DMS153 treated with DMSO at 0.1 percent for 48 hours (cell line): Measurements from ENCODE around the gene KCNQ5.

Experiments
- DNase-seq: peaks from one replicate; lab custom pipeline; 2025; ENCODE audit not compliant: unreplicated experiment; lab: John Stamatoyannopoulos, UW

Gene KCNQ5

DNA sequence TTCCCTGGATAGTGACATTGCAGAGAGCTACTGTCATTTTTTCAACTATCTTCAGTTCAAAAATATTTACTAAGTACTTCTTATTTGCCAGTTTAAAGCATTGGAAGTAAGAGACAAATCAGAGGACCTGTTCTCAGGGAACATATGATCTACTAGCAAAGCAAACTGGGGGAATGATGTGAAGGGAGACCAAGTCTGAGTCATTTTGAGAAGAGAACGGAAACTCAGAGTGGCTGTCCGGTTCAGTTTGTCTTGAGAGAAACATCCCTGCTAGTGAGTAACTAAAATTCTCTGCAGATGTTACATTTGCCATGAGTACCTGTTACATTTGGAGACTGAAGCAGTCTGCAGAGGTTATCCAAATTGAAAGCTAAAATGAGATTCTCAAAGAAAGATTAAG, 118.3 kb downstream of the KCNQ5 start:
- DNase-seq: no peak

GRCh38 chr6:72741083-72741482, 119.2 kb downstream of the KCNQ5 start:
- no peak for DNase-seq

GRCh38 chr6:72742001-72742673, 120.3 kb downstream of the KCNQ5 start:
- no peak for DNase-seq

- no peak for DNase-seq
Observed at GRCh38 chr6:72746276-72746675, 124.4 kb downstream of the KCNQ5 start.

DNA sequence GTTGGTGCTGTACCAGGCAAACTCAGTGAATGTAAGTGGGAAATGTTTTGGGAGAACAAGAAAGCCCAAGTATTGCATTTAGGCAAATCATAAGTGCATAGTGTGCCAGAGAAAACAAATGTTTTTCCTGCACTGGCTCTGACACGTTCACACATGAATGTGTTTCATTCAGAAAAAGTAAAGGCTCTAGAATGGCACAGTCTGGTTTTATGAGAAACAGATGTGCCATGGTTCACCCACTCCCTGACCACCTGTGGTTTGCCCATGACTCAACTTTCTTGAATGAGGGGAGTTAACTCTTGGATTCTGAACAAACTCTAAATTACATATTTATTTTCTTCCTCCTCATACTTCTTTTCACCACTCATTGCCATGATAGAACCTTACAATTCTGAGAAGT, 126.9 kb downstream of the KCNQ5 start:
- DNase-seq: no peak

DNA sequence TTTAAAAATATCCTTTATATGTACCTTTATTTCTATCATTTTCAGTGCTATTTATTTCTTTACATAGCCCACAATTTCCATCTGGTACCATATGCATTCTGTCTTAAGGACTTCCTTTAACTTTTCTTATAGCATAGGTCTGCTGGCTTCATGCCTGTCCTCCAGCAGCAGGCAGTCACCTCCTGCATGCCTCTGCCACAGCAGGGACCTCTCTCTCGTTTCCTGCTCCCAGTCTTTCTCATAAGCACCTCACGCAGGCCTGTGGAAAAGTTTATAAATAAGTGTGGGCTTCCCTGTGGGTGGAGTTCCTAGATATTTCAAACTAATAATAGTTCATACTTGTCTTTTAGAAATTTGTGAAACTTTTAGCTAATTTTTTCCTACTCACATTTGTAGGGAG, 133.9 kb downstream of the KCNQ5 start:
- DNase-seq: no peak

- DNase-seq: no peak
Observed at GRCh38 chr6:72757048-72757447, 135.2 kb downstream of the KCNQ5 start.

DNA sequence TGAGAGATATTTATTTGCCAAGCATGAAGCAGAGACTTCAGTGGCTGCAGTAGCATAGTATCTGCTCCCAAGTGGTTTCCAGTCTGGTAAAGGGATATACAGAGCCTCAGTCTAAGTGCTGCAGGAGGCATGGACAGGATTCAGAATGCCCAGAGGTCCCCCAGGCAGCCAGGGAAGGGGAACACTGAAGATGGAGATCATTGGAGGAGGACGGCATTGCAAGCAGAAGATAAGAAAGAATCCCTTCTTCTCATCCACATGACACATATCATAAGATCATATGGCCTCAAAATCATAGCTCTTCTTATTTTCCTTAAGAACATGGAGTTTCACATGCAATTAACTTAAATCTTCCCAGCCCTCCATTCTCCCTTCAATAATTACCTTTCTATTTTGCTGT, 136.1 kb downstream of the KCNQ5 start:
- no peak for DNase-seq

- no peak for DNase-seq
Observed at GRCh38 chr6:72758901-72759300, 137.0 kb downstream of the KCNQ5 start.

DNA sequence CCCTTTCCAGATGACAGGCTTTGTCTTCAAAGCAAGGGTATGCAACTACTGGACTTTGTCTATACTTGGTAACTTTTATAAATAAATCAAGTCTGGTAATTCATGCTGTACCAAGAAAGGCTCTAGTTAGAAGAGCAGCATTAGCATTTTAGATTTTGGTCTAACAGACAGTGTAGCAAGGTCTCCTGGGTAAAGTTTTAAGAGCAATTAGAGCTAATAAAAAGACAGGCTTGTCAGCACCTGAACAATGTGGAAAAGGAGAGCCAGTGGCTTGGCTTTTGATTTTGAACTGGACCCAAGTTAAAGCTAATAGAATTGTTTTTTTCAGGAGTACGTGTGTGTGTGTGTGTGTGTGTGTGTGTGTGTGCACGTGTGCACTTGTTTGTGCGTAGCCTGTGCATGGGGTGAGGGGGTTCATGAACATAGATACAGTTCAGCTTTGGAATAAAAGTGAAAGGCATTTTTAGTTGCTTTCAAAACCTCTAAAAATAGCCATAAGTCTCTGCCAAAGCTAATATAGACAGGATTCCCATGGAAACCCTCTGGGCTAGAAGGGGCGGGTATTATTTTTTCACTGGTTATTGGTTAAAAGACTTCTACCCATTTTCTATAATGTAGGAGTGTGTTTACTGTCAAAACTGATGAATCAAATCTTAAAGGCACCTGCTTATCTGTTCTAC, 138.4 kb downstream of the KCNQ5 start:
- DNase-seq: no peak

GRCh38 chr6:72761761-72762160, 139.9 kb downstream of the KCNQ5 start:
- DNase-seq: no peak

- no peak for DNase-seq
Observed at GRCh38 chr6:72769459-72770125, 147.7 kb downstream of the KCNQ5 start.

DNA sequence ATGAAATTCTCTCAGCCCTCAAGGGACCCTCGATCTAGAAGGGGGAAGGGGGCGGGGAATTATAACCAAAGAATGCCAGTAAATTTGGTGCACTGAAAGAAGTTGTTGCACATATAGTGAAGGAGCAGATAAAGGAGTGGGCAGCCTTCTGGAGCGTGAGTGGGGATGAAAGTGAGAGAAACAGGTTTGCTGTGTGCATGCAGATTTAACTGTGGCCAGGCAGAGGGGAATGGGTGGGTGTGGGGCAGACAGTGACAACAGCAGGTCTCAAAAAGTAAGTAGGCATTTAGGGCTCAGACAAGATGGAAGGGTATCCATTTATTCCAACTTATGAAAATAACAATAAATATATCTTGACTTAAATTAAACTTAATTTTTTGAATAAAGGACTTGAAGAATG, 149.1 kb downstream of the KCNQ5 start:
- DNase-seq: no peak

DNA sequence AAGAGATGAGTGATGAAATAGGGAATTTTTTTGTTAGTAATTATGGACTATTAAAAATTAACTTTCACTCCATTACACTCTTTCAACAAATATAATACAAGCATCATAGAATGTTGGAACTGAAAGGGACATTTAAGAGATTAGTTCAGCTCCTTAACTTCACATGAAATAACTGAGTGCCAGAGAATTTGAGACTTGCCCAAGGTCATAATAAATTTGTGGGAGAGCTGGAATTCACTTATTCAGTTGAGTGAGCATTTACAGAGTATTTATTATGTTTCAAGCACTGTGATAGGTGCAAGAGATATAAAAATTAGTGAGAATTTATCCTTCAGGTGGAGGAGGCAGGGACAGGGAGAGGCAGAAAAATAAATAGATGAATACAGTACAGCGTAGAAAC, 154.6 kb downstream of the KCNQ5 start:
- no peak for DNase-seq

GRCh38 chr6:72781624-72782023, 159.8 kb downstream of the KCNQ5 start:
- no peak for DNase-seq

DNA sequence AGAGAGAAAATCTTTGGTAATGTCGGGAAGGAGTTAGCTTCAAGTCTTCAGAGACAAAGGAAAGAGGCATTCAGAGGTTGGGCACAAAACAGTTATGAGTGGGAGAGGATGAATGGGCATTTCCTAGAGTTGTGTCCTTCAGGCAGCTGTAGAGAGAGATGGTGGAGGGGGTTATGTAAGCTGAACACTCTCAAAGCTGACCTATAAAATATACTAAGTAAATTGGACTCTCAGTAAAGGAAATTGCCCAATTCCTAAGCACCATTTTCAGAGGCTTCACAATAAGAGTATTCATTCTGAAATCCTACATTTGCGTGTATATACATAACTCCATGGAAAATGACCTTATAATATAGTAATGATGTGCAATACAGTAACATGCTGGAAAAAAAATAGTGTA, 161.2 kb downstream of the KCNQ5 start:
- no peak for DNase-seq

- DNase-seq: no peak
Observed at GRCh38 chr6:72783666-72784065, 161.8 kb downstream of the KCNQ5 start.

GRCh38 chr6:72784071-72784470, 162.2 kb downstream of the KCNQ5 start:
- DNase-seq: no peak

GRCh38 chr6:72784581-72784980, 162.7 kb downstream of the KCNQ5 start:
- no peak for DNase-seq

DNA sequence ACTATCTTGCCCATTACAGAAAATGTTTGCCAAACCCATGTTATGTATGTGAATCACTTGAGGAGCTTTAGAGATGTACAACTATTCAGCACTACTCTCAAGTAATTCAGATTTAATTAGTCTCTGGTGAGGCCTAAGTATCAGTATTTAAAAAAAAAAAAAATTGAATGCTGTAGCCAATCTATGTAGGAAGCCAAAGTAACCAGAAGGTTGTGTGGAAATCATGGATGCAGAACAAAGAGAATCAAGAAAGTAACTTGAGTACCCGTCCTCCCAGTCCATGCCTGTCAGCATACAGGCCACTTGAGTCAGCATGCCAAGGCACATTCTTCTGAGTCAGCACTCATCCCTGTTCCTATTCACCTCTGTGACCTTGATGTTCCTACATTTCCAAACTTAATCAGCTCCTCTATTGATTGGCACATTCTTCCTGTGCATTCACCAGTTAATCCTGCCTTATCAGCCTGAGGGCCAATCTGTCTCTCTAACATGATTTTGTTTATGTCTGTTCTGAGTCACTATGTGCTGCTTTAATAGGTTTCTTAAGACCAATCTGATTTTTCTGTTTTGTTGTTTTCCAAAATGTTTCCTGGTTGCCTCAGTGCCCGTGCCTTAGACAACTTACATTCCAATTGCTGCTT, 165.6 kb downstream of the KCNQ5 start:
- no peak for DNase-seq

GRCh38 chr6:72788188-72788587, 166.3 kb downstream of the KCNQ5 start:
- DNase-seq: no peak

GRCh38 chr6:72789145-72789544, 167.3 kb downstream of the KCNQ5 start:
- no peak for DNase-seq
